AG09319 (cell line): ENCODE measurements around the gene RBM6.

Source experiments
- DNase-seq: peaks from one replicate; pipeline ENCODE4 v3.0.0-alpha.2; 2010; ENCODE audit warnings: low read depth; ENCODE audit errors: extremely low read depth
- TF ChIP-seq, protein P1 (sequence below): IDR thresholded peaks from 2 replicates; pipeline ENCODE4 v1.5.1; 2011; ENCODE audit warnings: low read depth, mild to moderate bottlenecking, inconsistent platforms, low read length, moderate library complexity

The RBM6 gene

DNA sequence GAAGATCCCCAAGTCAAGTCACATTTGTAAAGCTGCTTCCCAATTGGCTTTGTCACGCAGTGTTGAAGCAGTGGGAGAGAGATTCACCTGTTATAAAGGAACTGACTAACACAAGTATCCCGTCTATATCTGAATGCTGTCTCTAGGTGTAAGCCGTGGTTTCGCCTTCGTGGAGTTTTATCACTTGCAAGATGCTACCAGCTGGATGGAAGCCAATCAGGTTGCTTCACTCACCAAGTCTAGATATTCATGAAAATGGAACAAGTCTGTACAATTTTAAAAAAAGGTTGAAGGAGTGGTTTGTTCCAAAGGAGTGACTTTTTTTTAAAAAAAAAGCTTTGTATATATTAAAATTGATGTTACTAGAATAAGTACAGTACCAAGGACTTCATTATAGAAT is 160.4 kb downstream of the RBM6 start:
- TF ChIP-seq, protein P1, sequence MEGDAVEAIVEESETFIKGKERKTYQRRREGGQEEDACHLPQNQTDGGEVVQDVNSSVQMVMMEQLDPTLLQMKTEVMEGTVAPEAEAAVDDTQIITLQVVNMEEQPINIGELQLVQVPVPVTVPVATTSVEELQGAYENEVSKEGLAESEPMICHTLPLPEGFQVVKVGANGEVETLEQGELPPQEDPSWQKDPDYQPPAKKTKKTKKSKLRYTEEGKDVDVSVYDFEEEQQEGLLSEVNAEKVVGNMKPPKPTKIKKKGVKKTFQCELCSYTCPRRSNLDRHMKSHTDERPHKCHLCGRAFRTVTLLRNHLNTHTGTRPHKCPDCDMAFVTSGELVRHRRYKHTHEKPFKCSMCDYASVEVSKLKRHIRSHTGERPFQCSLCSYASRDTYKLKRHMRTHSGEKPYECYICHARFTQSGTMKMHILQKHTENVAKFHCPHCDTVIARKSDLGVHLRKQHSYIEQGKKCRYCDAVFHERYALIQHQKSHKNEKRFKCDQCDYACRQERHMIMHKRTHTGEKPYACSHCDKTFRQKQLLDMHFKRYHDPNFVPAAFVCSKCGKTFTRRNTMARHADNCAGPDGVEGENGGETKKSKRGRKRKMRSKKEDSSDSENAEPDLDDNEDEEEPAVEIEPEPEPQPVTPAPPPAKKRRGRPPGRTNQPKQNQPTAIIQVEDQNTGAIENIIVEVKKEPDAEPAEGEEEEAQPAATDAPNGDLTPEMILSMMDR = no peak

DNA sequence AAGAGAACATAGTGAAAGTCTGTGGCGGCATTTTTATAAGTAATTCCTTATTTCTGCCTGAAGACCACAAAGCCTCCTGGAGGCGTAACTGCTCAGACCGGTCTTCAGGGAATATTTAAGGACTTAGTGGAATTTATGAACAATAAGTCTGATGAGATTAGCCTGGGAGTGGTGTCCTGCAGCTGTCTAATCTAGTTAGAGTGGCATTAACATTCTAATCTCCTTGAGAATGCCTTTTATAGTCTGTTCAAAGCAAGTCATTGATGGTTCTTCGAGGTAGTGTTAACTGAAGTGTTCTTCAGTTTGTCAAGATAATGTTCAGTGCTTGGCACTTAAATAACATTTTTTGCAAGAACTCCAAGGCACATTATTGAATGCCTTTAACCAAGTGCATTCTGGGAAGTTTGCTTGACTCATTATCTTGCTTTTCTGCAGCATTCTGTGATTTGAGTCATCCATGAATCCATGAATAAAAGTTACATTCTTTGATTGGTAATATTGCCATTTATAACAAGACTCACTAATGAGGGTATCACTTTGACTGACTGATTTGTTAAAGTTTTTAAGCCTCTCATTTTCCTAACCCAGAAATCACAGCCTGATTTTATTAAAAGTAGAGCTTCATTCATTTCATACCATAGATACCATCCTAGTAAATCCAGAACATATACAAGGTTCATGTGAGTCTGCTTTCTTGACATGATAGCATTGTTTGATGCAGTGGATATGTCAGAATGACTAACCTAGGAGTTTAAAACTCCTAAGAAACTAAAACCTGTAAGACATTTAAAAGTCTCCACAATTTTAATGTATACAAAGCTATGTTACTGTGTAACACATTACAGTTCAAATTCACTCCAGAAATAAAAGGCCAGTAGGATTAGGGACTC is 161.3 kb downstream of the RBM6 start:
- no peak for DNase-seq

More for the DNA sequence above, 160.4 kb downstream of the RBM6 start:
- DNase-seq = no peak

GRCh38 chr3:50102558-50102957 is 162.6 kb downstream of the RBM6 start:
- TF ChIP-seq, protein P1 = no peak
- no peak for DNase-seq

More for the DNA sequence above, 161.3 kb downstream of the RBM6 start:
- TF ChIP-seq, protein P1 = no peak

- DNase-seq = no peak
- TF ChIP-seq, protein P1 = no peak
Measured at GRCh38 chr3:50111757-50112156, 171.8 kb downstream of the RBM6 start.

DNA sequence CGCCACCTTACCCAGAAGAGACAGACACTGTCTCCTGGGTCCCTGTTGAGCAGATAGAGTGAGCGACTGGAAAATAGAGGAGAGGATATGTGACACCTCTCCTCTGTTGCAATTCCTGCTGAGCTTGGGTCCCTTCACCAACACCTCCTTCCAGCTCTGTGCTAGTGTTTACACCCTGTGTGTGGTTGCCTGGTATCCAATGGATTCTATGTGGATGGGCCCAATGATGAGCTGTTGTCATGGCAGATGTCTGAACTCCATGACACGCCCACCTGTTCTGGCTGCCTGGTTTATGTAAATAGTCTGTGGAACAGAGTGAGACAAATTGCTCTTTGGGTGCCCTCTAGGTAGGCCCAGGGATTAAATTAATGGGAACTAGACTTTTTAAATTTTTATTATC is 172.5 kb downstream of the RBM6 start:
- TF ChIP-seq, protein P1 = no peak
- no peak for DNase-seq

- no peak for DNase-seq
- TF ChIP-seq, protein P1 = no peak
Measured at GRCh38 chr3:50117120-50117519, 177.2 kb downstream of the RBM6 start.

GRCh38 chr3:50118237-50118636 is 178.3 kb downstream of the RBM6 start:
- no peak for DNase-seq
- TF ChIP-seq, protein P1 = no peak
